ENCODE data around the gene ARX.

The ARX gene

GRCh38 chrX:25016938-25017598 lies 1.3 kb upstream of the ARX start:
- no peaks in the 10 kb centered on the region for H3K4me1 ChIP-seq (ENCODE audit: control insufficient read depth, insufficient read depth, low read length)
- no peak overlapping the region for H3K27ac ChIP-seq (ENCODE audit: low read length)

GRCh38 chrX:25016361-25016671 lies 551 bp upstream of the ARX start:
- WGBS (ENCODE audit: insufficient coverage, insufficient read length): no CpG with 5 or more reads among the region's 20 CpGs
- Histone ChIP-seq H3K27ac (ENCODE audit: low read length) (no peak overlapping the region), H3K27me3 (ENCODE audit: control insufficient read depth, insufficient read depth, low read length) (peaks cover 57% of the 10 kb centered on the region), H3K4me1 (ENCODE audit: control insufficient read depth, insufficient read depth, low read length) (no peaks in the 10 kb centered on the region), H3K4me3 (ENCODE audit: low read length) (no peak overlapping the region), H3K9me3 (ENCODE audit: control insufficient read depth, insufficient read depth, low read length) (no peaks in the 10 kb centered on the region), H3K36me3 (ENCODE audit: control insufficient read depth, insufficient read depth, low read length) (no peaks in the 10 kb centered on the region)
- no peak for DNase-seq (ENCODE audit: low read depth, low spot score)

More at GRCh38 chrX:25016938-25017598, 1.3 kb upstream of the ARX start:
- H3K27me3 ChIP-seq (ENCODE audit: control insufficient read depth, insufficient read depth, low read length): peaks cover 57% of the 10 kb centered on the region
- no peaks in the 10 kb centered on the region for H3K9me3 ChIP-seq (ENCODE audit: control insufficient read depth, insufficient read depth, low read length)
- H3K36me3 ChIP-seq (ENCODE audit: control insufficient read depth, insufficient read depth, low read length): no peaks in the 10 kb centered on the region
- no CpG with 5 or more reads among the region's 17 CpGs for WGBS (ENCODE audit: insufficient coverage, insufficient read length)
- no peak overlapping the region for H3K4me3 ChIP-seq (ENCODE audit: low read length)
- no peak for DNase-seq (ENCODE audit: low read depth, low spot score)

- Histone ChIP-seq H3K9me3 (ENCODE audit: control insufficient read depth, insufficient read depth, low read length) (no peaks in the 10 kb centered on the region), H3K36me3 (ENCODE audit: control insufficient read depth, insufficient read depth, low read length) (no peaks in the 10 kb centered on the region), H3K27me3 (ENCODE audit: control insufficient read depth, insufficient read depth, low read length) (peaks cover 66% of the 10 kb centered on the region), H3K4me3 (ENCODE audit: low read length) (no peak overlapping the region), H3K4me1 (ENCODE audit: control insufficient read depth, insufficient read depth, low read length) (peaks cover 2% of the 10 kb centered on the region; the same call in 1 of the 2 replicates), H3K27ac (ENCODE audit: low read length) (no peak overlapping the region)
- no CpG with 5 or more reads among the region's 19 CpGs for WGBS (ENCODE audit: insufficient coverage, insufficient read length)
- no peak for DNase-seq (ENCODE audit: low read depth, low spot score)
Observed at GRCh38 chrX:25014366-25014838, 1.4 kb downstream of the ARX start.

- peaks cover 72% of the 10 kb centered on the region for H3K27me3 ChIP-seq (ENCODE audit: control insufficient read depth, insufficient read depth, low read length)
- no peak for DNase-seq (ENCODE audit: low read depth, low spot score)
- peaks cover 2% of the 10 kb centered on the region; the same call in 1 of the 2 replicates for H3K4me1 ChIP-seq (ENCODE audit: control insufficient read depth, insufficient read depth, low read length)
- no peaks in the 10 kb centered on the region for H3K36me3 ChIP-seq (ENCODE audit: control insufficient read depth, insufficient read depth, low read length)
- no peak overlapping the region for H3K27ac ChIP-seq (ENCODE audit: low read length)
- H3K4me3 ChIP-seq (ENCODE audit: low read length): no peak overlapping the region
- H3K9me3 ChIP-seq (ENCODE audit: control insufficient read depth, insufficient read depth, low read length): no peaks in the 10 kb centered on the region
- WGBS (ENCODE audit: insufficient coverage, insufficient read length): no CpG with 5 or more reads among the region's 44 CpGs
Observed at GRCh38 chrX:25013632-25014365, 2.0 kb downstream of the ARX start.

GRCh38 chrX:25012793-25013631 lies 2.8 kb downstream of the ARX start:
- no peak overlapping the region for H3K4me3 ChIP-seq (ENCODE audit: low read length)
- H3K9me3 ChIP-seq (ENCODE audit: control insufficient read depth, insufficient read depth, low read length): no peaks in the 10 kb centered on the region
- no peak overlapping the region for H3K27ac ChIP-seq (ENCODE audit: low read length)
- H3K4me1 ChIP-seq (ENCODE audit: control insufficient read depth, insufficient read depth, low read length): peaks cover 2% of the 10 kb centered on the region; the same call in 1 of the 2 replicates
- DNase-seq (ENCODE audit: low read depth, low spot score): no peak
- peaks cover 77% of the 10 kb centered on the region for H3K27me3 ChIP-seq (ENCODE audit: control insufficient read depth, insufficient read depth, low read length)
- no CpG with 5 or more reads among the region's 105 CpGs for WGBS (ENCODE audit: insufficient coverage, insufficient read length)
- H3K36me3 ChIP-seq (ENCODE audit: control insufficient read depth, insufficient read depth, low read length): no peaks in the 10 kb centered on the region

GRCh38 chrX:25012433-25012735 lies 3.4 kb downstream of the ARX start:
- Histone ChIP-seq H3K4me3 (ENCODE audit: low read length) (no peak overlapping the region), H3K27me3 (ENCODE audit: control insufficient read depth, insufficient read depth, low read length) (peaks cover 82% of the 10 kb centered on the region), H3K27ac (ENCODE audit: low read length) (no peak overlapping the region), H3K9me3 (ENCODE audit: control insufficient read depth, insufficient read depth, low read length) (no peaks in the 10 kb centered on the region), H3K36me3 (ENCODE audit: control insufficient read depth, insufficient read depth, low read length) (no peaks in the 10 kb centered on the region), H3K4me1 (ENCODE audit: control insufficient read depth, insufficient read depth, low read length) (peaks cover 2% of the 10 kb centered on the region; the same call in 1 of the 2 replicates)
- DNase-seq (ENCODE audit: low read depth, low spot score): no peak
- WGBS (ENCODE audit: insufficient coverage, insufficient read length): no CpG with 5 or more reads among the region's 19 CpGs

- no peak for DNase-seq (ENCODE audit: low read depth, low spot score)
Observed at GRCh38 chrX:25011589-25012432, 4.0 kb downstream of the ARX start.

GRCh38 chrX:25010784-25011588 lies 4.8 kb downstream of the ARX start:
- no peak overlapping the region for H3K4me3 ChIP-seq (ENCODE audit: low read length)
- no peak overlapping the region for H3K27ac ChIP-seq (ENCODE audit: low read length)
- no CpG with 5 or more reads among the region's 33 CpGs for WGBS (ENCODE audit: insufficient coverage, insufficient read length)
- H3K36me3 ChIP-seq (ENCODE audit: control insufficient read depth, insufficient read depth, low read length): no peaks in the 10 kb centered on the region
- peaks cover 2% of the 10 kb centered on the region; the same call in 1 of the 2 replicates for H3K4me1 ChIP-seq (ENCODE audit: control insufficient read depth, insufficient read depth, low read length)
- peaks cover 82% of the 10 kb centered on the region for H3K27me3 ChIP-seq (ENCODE audit: control insufficient read depth, insufficient read depth, low read length)
- no peaks in the 10 kb centered on the region for H3K9me3 ChIP-seq (ENCODE audit: control insufficient read depth, insufficient read depth, low read length)
- no peak for DNase-seq (ENCODE audit: low read depth, low spot score)

More at GRCh38 chrX:25011589-25012432, 4.0 kb downstream of the ARX start:
- WGBS (ENCODE audit: insufficient coverage, insufficient read length): no CpG with 5 or more reads among the region's 32 CpGs
- H3K27ac ChIP-seq (ENCODE audit: low read length): no peak overlapping the region
- H3K4me3 ChIP-seq (ENCODE audit: low read length): no peak overlapping the region
- H3K27me3 ChIP-seq (ENCODE audit: control insufficient read depth, insufficient read depth, low read length): peaks cover 81% of the 10 kb centered on the region
- no peaks in the 10 kb centered on the region for H3K36me3 ChIP-seq (ENCODE audit: control insufficient read depth, insufficient read depth, low read length)
- peaks cover 2% of the 10 kb centered on the region; the same call in 1 of the 2 replicates for H3K4me1 ChIP-seq (ENCODE audit: control insufficient read depth, insufficient read depth, low read length)
- H3K9me3 ChIP-seq (ENCODE audit: control insufficient read depth, insufficient read depth, low read length): no peaks in the 10 kb centered on the region

GRCh38 chrX:25009407-25009806 lies 6.4 kb downstream of the ARX start:
- Histone ChIP-seq H3K4me3 (ENCODE audit: low read length) (no peak overlapping the region), H3K36me3 (ENCODE audit: control insufficient read depth, insufficient read depth, low read length) (no peaks in the 10 kb centered on the region), H3K27me3 (ENCODE audit: control insufficient read depth, insufficient read depth, low read length) (peaks cover 88% of the 10 kb centered on the region), H3K9me3 (ENCODE audit: control insufficient read depth, insufficient read depth, low read length) (no peaks in the 10 kb centered on the region), H3K27ac (ENCODE audit: low read length) (no peak overlapping the region), H3K4me1 (ENCODE audit: control insufficient read depth, insufficient read depth, low read length) (peaks cover 5% of the 10 kb centered on the region; the same call in 1 of the 2 replicates)
- no peak for DNase-seq (ENCODE audit: low read depth, low spot score)
- WGBS (ENCODE audit: insufficient coverage, insufficient read length): no CpG with 5 or more reads among the region's 7 CpGs
